SK-N-SH (cell line): Measurements from ENCODE around the gene PLXNB3. TPM values are rescaled to one million over a fixed set of nuclear protein-coding genes. Genes with fewer than 3 reads are reported as not detected.

Experiments
- CTCF ChIA-PET: fragments of 300-600, 350-600 bp; formaldehyde crosslinking; extraction: SDS; loops from one replicate; lab custom pipeline; 2021; lab: Yijun Ruan, JAX
- POLR2A ChIA-PET: fragments of 350-600 bp; sonication (Branson Sonifier 250); formaldehyde crosslinking; extraction: SDS; loops from one replicate; lab custom pipeline; 2020; ENCODE audit warnings: antibody characterized with exemption, inconsistent platforms; lab: Yijun Ruan, JAX
- DNase-seq: peaks from one replicate; pipeline ENCODE4 v3.0.0; 2012
- H2AFZ ChIP-seq: fragments of 200-600 bp; sonication (generic); 2 replicates; pipeline ENCODE4 v1.8.1; 2016; ENCODE audit warnings: antibody characterized with exemption, mild to moderate bottlenecking, low read depth
- H3F3A ChIP-seq: fragments of 200-600 bp; sonication (generic); replicated peaks from 2 replicates; pipeline ENCODE3; 2016; ENCODE audit warnings: antibody characterized with exemption, mild to moderate bottlenecking; ENCODE audit not compliant: insufficient read depth
- H3K27ac ChIP-seq, 2 experiments: fragments of 200-500 bp in 1 of 2; fragments of 200-600 bp in 1 of 2; sonication (Bioruptor generic) in 1 of 2; sonication (generic), shearing (Covaris generic) in 1 of 2; 2 replicates each; pipeline versions ENCODE4 v1.5.1 to v1.6.1; 2014 to 2016; ENCODE audit warnings: low read depth in 2 of 2, inconsistent platforms in 1 of 2, low read length in 1 of 2, mild to moderate bottlenecking in 1 of 2, mixed read lengths in 1 of 2
- H3K27me3 ChIP-seq: fragments of 200-600 bp; sonication (generic), shearing (Covaris generic); 2 replicates; pipeline ENCODE4 v1.6.1; 2016; ENCODE audit warnings: mixed run types; ENCODE audit not compliant: insufficient read depth
- H3K36me3 ChIP-seq, 2 experiments: fragments of 200-500 bp in 1 of 2; fragments of 200-600 bp in 1 of 2; sonication (Bioruptor generic) in 1 of 2; sonication (generic) in 1 of 2; replicated peaks in 1 of 2; 2 replicates each; pipeline versions ENCODE3 to v1.5.1; 2014 to 2016; ENCODE audit warnings: low read length in 1 of 2, mild to moderate bottlenecking in 1 of 2; ENCODE audit not compliant: insufficient read depth in 2 of 2, control insufficient read depth in 1 of 2
- H3K4me1 ChIP-seq, 2 experiments: fragments of 200-500 bp in 1 of 2; fragments of 200-600 bp in 1 of 2; sonication (Bioruptor generic) in 1 of 2; sonication (generic), shearing (Covaris generic) in 1 of 2; 2 replicates each; pipeline versions ENCODE4 v1.5.1 to v1.6.1; 2014 to 2016; ENCODE audit warnings: low read depth in 1 of 2, low read length in 1 of 2, mixed run types in 1 of 2; ENCODE audit not compliant: insufficient read depth in 2 of 2, control insufficient read depth in 1 of 2
- H3K4me2 ChIP-seq: fragments of 200-600 bp; sonication (generic), shearing (Covaris generic); 2 replicates; pipeline ENCODE4 v1.6.1; 2017; ENCODE audit warnings: mixed run types
- H3K4me3 ChIP-seq, 2 experiments: fragments of 200-500 bp in 1 of 2; fragments of 200-600 bp in 1 of 2; sonication (Bioruptor generic) in 1 of 2; sonication (generic), shearing (Covaris generic) in 1 of 2; 2 replicates each; pipeline versions ENCODE4 v1.5.1 to v1.8.1; 2014 to 2016; ENCODE audit warnings: low read depth in 2 of 2, inconsistent platforms in 1 of 2, low read length in 1 of 2, mild to moderate bottlenecking in 1 of 2, mixed read lengths in 1 of 2, moderate library complexity in 1 of 2
- H3K79me2 ChIP-seq: fragments of 200-600 bp; sonication (generic); 2 replicates; pipeline ENCODE4 v1.8.1; 2017; ENCODE audit warnings: mild to moderate bottlenecking; ENCODE audit not compliant: insufficient read depth
- H3K9ac ChIP-seq: fragments of 200-600 bp; sonication (generic); 2 replicates; pipeline ENCODE4 v1.6.1; 2017; ENCODE audit warnings: mixed run types
- H3K9me2 ChIP-seq: fragments of 200-600 bp; sonication (generic); 2 replicates; pipeline ENCODE4 v1.6.1; 2017; ENCODE audit warnings: mixed run types
- H3K9me3 ChIP-seq: fragments of 200-600 bp; sonication (generic); 2 replicates; pipeline ENCODE4 v1.6.1; 2017; ENCODE audit warnings: mixed run types, mild to moderate bottlenecking, moderate library complexity
- H4K20me1 ChIP-seq: fragments of 200-600 bp; sonication (generic); 2 replicates; pipeline ENCODE4 v1.6.1; 2017; ENCODE audit warnings: mild to moderate bottlenecking, mixed run types; ENCODE audit not compliant: insufficient read depth
- EP300 ChIP-seq, 2 experiments: IDR thresholded peaks; 2 replicates each; pipeline versions ENCODE4 v1.4.0 to v1.6.1; 2012; ENCODE audit warnings: borderline replicate concordance in 1 of 2, low read depth in 1 of 2, low read length in 1 of 2
- EZH2phosphoT487 ChIP-seq: fragments of 200-600 bp; sonication (generic); IDR thresholded peaks from 2 replicates; pipeline ENCODE4 v1.6.1; 2017; ENCODE audit warnings: low read depth, mixed run types, mild to moderate bottlenecking, antibody characterized with exemption, moderate library complexity, borderline replicate concordance
- FOSL2 ChIP-seq: IDR thresholded peaks from 2 replicates; pipeline ENCODE4 v1.4.0; 2012; ENCODE audit warnings: low read depth, mild to moderate bottlenecking, moderate library complexity, borderline replicate concordance
- GABPA ChIP-seq: IDR thresholded peaks from 2 replicates; pipeline ENCODE4 v1.4.0; 2012; ENCODE audit warnings: low read depth, mild to moderate bottlenecking
- GATA2 ChIP-seq: sonication (generic); formaldehyde crosslinking; IDR thresholded peaks from 2 replicates; pipeline ENCODE4 v1.5.0; 2020; ENCODE audit warnings: mild to moderate bottlenecking, missing genetic modification reagents
- MXI1 ChIP-seq: IDR thresholded peaks from 2 replicates; pipeline ENCODE4 v1.6.1; 2012; ENCODE audit warnings: mild to moderate bottlenecking, low read depth, low read length, improper control_type of control experiment
- NFIC ChIP-seq: IDR thresholded peaks from 2 replicates; pipeline ENCODE4 v1.4.0; 2012; ENCODE audit warnings: borderline replicate concordance
- NRF1 ChIP-seq: IDR thresholded peaks from 2 replicates; pipeline ENCODE4 v1.6.1; 2012; ENCODE audit warnings: low read depth, mild to moderate bottlenecking, low read length
- POLR2AphosphoS5 ChIP-seq: IDR thresholded peaks from 2 replicates; pipeline ENCODE4 v1.6.1; 2012; ENCODE audit warnings: low read depth, low read length
- RAD21 ChIP-seq: IDR thresholded peaks from 2 replicates; pipeline ENCODE4 v1.6.1; 2012; ENCODE audit warnings: mild to moderate bottlenecking, low read length
- RCOR1 ChIP-seq: fragments of 150-350 bp; IDR thresholded peaks from 2 replicates; pipeline ENCODE4 v1.6.1; 2017; ENCODE audit warnings: antibody characterized with exemption, low read length
- RFX5 ChIP-seq: IDR thresholded peaks from 2 replicates; pipeline ENCODE4 v1.6.1; 2012; ENCODE audit warnings: mild to moderate bottlenecking, improper control_type of control experiment, low read length
- RXRA ChIP-seq: IDR thresholded peaks from 2 replicates; pipeline ENCODE4 v1.4.0; 2012; ENCODE audit warnings: low read depth, mild to moderate bottlenecking, borderline replicate concordance
- SIN3A ChIP-seq: IDR thresholded peaks from 2 replicates; pipeline ENCODE4 v1.6.1; 2012; ENCODE audit warnings: low read depth, mild to moderate bottlenecking, low read length, moderate library complexity, borderline replicate concordance
- SMC3 ChIP-seq: IDR thresholded peaks from 2 replicates; pipeline ENCODE4 v1.6.1; 2012; ENCODE audit warnings: low read depth, low read length, improper control_type of control experiment
- TAF1 ChIP-seq: IDR thresholded peaks from 2 replicates; pipeline ENCODE4 v1.6.1; 2012; ENCODE audit warnings: low read depth, mild to moderate bottlenecking, low read length, moderate library complexity, borderline replicate concordance
- USF2 ChIP-seq: fragments of 150-350 bp; IDR thresholded peaks from 2 replicates; pipeline ENCODE4 v1.6.1; 2017; ENCODE audit warnings: antibody characterized with exemption, low read length, low read depth, borderline replicate concordance
- WGBS: methylation state at CpG from one replicate; pipeline ENCODE4 v1.1.6; 2017; ENCODE audit warnings: low lambda C conversion rate; 5-methylcytosine and 5-hydroxymethylcytosine counted together
- polyA plus RNA-seq, 3 experiments: library from polyadenylated mRNA; depleted of rRNA; stranded (reverse); fragments of >200 nt; gene quantifications; 2 replicates each; pipeline ENCODE4 v1.2.3, GENCODE V29; 2012
- TF ChIP-seq, protein P1 (sequence below): IDR thresholded peaks from 2 replicates; pipeline ENCODE4 v1.4.0; 2012; ENCODE audit warnings: low read depth, borderline replicate concordance
- TF ChIP-seq, protein P2 (sequence below): IDR thresholded peaks from 2 replicates; pipeline ENCODE4 v1.6.1; 2012; ENCODE audit warnings: mild to moderate bottlenecking, low read depth, low read length, moderate library complexity

PLXNB3 gene
- polyA plus RNA-seq, 1 of the 3 experiments (the other 2 are of a cell fraction), result 15.5 TPM

DNA sequence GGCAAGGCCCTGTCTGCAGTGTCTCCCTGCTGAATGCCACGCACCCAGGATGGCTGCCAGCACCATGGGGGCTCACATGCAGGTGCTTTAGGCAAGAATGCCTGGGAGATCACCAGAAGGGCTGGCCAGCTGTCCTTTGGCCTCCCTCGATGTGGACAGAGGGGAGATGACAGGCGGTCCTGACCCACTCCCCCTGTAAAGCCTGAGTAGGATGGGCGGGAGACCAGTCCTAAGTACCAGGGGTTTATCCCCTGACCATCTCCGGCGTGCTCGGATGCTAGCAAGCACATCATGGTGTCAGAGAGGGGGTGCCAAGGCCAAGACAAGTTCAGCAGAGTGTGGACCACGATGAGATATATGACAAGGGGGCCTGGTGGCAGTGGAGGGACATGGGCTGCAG is 61.0 kb downstream of the PLXNB3 start:
- H3K9me2 ChIP-seq, result no peaks in the 10 kb centered on the region
- ChIA-PET CTCF (no interaction called here), POLR2A (no interaction called here)
- peaks cover 0 to 13% of the 10 kb centered on the region in 2 experiments; a peak in 1 of 4 replicates for H3K4me1 ChIP-seq
- H4K20me1 ChIP-seq, result peaks cover 5% of the 10 kb centered on the region; the same call in 1 of the 2 replicates
- H3F3A ChIP-seq, result peaks cover 5% of the 10 kb centered on the region
- H2AFZ ChIP-seq, result no peak overlapping the region
- H3K36me3 ChIP-seq, result no peaks in the 10 kb centered on the region
- H3K27me3 ChIP-seq, result peaks cover 47% of the 10 kb centered on the region
- no peaks in the 10 kb centered on the region for H3K9me3 ChIP-seq
- no peak overlapping the region for H3K27ac ChIP-seq
- no peak overlapping the region for H3K4me3 ChIP-seq
- no peak overlapping the region for H3K9ac ChIP-seq
- no peaks in the 10 kb centered on the region for H3K79me2 ChIP-seq
- WGBS, result 53% methylated on average over 8 of the region's 8 CpGs
- TF ChIP-seq RAD21, result no peak
- TF ChIP-seq, protein P1, sequence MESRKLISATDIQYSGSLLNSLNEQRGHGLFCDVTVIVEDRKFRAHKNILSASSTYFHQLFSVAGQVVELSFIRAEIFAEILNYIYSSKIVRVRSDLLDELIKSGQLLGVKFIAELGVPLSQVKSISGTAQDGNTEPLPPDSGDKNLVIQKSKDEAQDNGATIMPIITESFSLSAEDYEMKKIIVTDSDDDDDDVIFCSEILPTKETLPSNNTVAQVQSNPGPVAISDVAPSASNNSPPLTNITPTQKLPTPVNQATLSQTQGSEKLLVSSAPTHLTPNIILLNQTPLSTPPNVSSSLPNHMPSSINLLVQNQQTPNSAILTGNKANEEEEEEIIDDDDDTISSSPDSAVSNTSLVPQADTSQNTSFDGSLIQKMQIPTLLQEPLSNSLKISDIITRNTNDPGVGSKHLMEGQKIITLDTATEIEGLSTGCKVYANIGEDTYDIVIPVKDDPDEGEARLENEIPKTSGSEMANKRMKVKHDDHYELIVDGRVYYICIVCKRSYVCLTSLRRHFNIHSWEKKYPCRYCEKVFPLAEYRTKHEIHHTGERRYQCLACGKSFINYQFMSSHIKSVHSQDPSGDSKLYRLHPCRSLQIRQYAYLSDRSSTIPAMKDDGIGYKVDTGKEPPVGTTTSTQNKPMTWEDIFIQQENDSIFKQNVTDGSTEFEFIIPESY, result no peak
- no peak for TF ChIP-seq RXRA
- no peak for TF ChIP-seq MXI1
- no peak for TF ChIP-seq NFIC
- TF ChIP-seq POLR2AphosphoS5, result no peak
- TF ChIP-seq RCOR1, result no peak
- TF ChIP-seq, protein P2, sequence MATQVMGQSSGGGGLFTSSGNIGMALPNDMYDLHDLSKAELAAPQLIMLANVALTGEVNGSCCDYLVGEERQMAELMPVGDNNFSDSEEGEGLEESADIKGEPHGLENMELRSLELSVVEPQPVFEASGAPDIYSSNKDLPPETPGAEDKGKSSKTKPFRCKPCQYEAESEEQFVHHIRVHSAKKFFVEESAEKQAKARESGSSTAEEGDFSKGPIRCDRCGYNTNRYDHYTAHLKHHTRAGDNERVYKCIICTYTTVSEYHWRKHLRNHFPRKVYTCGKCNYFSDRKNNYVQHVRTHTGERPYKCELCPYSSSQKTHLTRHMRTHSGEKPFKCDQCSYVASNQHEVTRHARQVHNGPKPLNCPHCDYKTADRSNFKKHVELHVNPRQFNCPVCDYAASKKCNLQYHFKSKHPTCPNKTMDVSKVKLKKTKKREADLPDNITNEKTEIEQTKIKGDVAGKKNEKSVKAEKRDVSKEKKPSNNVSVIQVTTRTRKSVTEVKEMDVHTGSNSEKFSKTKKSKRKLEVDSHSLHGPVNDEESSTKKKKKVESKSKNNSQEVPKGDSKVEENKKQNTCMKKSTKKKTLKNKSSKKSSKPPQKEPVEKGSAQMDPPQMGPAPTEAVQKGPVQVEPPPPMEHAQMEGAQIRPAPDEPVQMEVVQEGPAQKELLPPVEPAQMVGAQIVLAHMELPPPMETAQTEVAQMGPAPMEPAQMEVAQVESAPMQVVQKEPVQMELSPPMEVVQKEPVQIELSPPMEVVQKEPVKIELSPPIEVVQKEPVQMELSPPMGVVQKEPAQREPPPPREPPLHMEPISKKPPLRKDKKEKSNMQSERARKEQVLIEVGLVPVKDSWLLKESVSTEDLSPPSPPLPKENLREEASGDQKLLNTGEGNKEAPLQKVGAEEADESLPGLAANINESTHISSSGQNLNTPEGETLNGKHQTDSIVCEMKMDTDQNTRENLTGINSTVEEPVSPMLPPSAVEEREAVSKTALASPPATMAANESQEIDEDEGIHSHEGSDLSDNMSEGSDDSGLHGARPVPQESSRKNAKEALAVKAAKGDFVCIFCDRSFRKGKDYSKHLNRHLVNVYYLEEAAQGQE, result no peak
- TF ChIP-seq RFX5, result no peak
- TF ChIP-seq TAF1, result no peak
- no peak for TF ChIP-seq GATA2
- no peak for TF ChIP-seq SMC3
- TF ChIP-seq EP300 (IDR thresholded peaks at IDR 0.05; ENCODE audit: borderline replicate concordance in 1 of 2, low read depth in 1 of 2, low read length in 1 of 2), result no peak
- no peak for TF ChIP-seq FOSL2
- no peak for TF ChIP-seq NRF1
- no peak for TF ChIP-seq USF2
- no peak for TF ChIP-seq EZH2phosphoT487
- TF ChIP-seq SIN3A, result no peak
- no peak for TF ChIP-seq GABPA
- peak; percentile 7 for DNase-seq
- no peak overlapping the region for H3K4me2 ChIP-seq

Other genes starting within 250 kb of the PLXNB3 start
- 0.16 and 0.18 TPM in 2 replicates for gene ATP2B3, start 246.6 kb upstream of the PLXNB3 start, polyA plus RNA-seq (2012; rRNA removed)
- gene CCNQ, start 165.1 kb upstream of the PLXNB3 start, polyA plus RNA-seq (2012; rRNA removed), result 44.5 and 45.3 TPM in 2 replicates
- 0.05 and 0.08 TPM in 2 replicates for gene DUSP9, start 117.0 kb upstream of the PLXNB3 start, polyA plus RNA-seq (2012; rRNA removed)
- 1.2 and 2.5 TPM in 2 replicates for gene PNCK, start 90.4 kb upstream of the PLXNB3 start, polyA plus RNA-seq (2012; rRNA removed)
- gene SLC6A8, start 76.3 kb upstream of the PLXNB3 start, polyA plus RNA-seq (2012; rRNA removed), result 22.3 and 30.8 TPM in 2 replicates
- 173 and 220 TPM in 2 replicates for gene BCAP31, start 39.9 kb upstream of the PLXNB3 start, polyA plus RNA-seq (2012; rRNA removed)
- 7.2 and 7.9 TPM in 2 replicates for gene ABCD1, start 39.4 kb upstream of the PLXNB3 start, polyA plus RNA-seq (2012; rRNA removed)
- 0.50 and 0.74 TPM in 2 replicates for gene SRPK3, start 16.8 kb downstream of the PLXNB3 start, polyA plus RNA-seq (2012; rRNA removed)
- gene IDH3G, start 30.1 kb downstream of the PLXNB3 start, polyA plus RNA-seq (2012; rRNA removed), result 78.0 and 107 TPM in 2 replicates
- 326 and 367 TPM in 2 replicates for gene SSR4, start 30.4 kb downstream of the PLXNB3 start, polyA plus RNA-seq (2012; rRNA removed)
- 1.9 and 2.4 TPM in 2 replicates for gene PDZD4, start 66.3 kb downstream of the PLXNB3 start, polyA plus RNA-seq (2012; rRNA removed)
- gene L1CAM, start 121.9 kb downstream of the PLXNB3 start, polyA plus RNA-seq (2012; rRNA removed), result 1.9 and 2.0 TPM in 2 replicates
- gene AVPR2, start 140.4 kb downstream of the PLXNB3 start, polyA plus RNA-seq (2012; rRNA removed), result not detected in 2 replicates
- gene ARHGAP4, start 162.0 kb downstream of the PLXNB3 start, polyA plus RNA-seq (2012; rRNA removed), result 1.6 and 2.2 TPM in 2 replicates
- gene NAA10, start 170.8 kb downstream of the PLXNB3 start, polyA plus RNA-seq (2012; rRNA removed), result 192 and 229 TPM in 2 replicates
- 0.90 and 1.0 TPM in 2 replicates for gene RENBP, start 180.4 kb downstream of the PLXNB3 start, polyA plus RNA-seq (2012; rRNA removed)
- 4.7 and 9.5 TPM in 2 replicates for gene HCFC1, start 207.6 kb downstream of the PLXNB3 start, polyA plus RNA-seq (2012; rRNA removed)
- gene TMEM187, start 208.5 kb downstream of the PLXNB3 start, polyA plus RNA-seq (2012; rRNA removed), result 9.4 and 10.9 TPM in 2 replicates